Measurements from ENCODE around the gene CACNG3. TPM values are rescaled to one million over a fixed set of nuclear protein-coding genes. Genes with fewer than 3 reads are reported as not detected.

CACNG3 gene
- total and polyA plus RNA-seq, 2 of the 13 experiments (the other 11 are each of a cell fraction or from before 2014, with no cell fraction given) = not detected

DNA sequence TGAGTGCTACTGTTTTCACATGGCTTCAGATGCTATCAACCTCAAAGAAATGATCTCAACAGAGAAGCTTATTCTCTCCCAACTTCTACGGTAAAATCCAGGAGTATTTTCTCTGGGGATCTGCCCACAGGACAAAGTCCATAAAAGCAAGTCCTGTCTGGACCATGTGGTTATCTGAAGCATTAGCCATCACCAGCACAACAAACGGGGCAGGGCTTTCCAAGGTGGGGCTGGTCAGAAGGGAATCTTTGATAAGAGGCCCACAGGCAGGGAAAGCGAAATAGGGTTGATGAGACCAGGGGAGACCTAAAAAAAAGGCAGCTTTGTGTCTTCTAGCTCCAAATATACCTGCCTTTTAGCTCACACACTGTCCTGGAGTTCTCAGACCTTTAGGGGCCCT is 38.7 kb upstream of the CACNG3 start (continued):
- TF ChIP-seq, protein P1, sequence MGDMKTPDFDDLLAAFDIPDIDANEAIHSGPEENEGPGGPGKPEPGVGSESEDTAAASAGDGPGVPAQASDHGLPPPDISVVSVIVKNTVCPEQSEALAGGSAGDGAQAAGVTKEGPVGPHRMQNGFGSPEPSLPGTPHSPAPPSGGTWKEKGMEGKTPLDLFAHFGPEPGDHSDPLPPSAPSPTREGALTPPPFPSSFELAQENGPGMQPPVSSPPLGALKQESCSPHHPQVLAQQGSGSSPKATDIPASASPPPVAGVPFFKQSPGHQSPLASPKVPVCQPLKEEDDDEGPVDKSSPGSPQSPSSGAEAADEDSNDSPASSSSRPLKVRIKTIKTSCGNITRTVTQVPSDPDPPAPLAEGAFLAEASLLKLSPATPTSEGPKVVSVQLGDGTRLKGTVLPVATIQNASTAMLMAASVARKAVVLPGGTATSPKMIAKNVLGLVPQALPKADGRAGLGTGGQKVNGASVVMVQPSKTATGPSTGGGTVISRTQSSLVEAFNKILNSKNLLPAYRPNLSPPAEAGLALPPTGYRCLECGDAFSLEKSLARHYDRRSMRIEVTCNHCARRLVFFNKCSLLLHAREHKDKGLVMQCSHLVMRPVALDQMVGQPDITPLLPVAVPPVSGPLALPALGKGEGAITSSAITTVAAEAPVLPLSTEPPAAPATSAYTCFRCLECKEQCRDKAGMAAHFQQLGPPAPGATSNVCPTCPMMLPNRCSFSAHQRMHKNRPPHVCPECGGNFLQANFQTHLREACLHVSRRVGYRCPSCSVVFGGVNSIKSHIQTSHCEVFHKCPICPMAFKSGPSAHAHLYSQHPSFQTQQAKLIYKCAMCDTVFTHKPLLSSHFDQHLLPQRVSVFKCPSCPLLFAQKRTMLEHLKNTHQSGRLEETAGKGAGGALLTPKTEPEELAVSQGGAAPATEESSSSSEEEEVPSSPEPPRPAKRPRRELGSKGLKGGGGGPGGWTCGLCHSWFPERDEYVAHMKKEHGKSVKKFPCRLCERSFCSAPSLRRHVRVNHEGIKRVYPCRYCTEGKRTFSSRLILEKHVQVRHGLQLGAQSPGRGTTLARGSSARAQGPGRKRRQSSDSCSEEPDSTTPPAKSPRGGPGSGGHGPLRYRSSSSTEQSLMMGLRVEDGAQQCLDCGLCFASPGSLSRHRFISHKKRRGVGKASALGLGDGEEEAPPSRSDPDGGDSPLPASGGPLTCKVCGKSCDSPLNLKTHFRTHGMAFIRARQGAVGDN (CRISPR knock-in tag; IDR thresholded peaks at IDR 0.05) = no peak
- TF ChIP-seq, protein P2, sequence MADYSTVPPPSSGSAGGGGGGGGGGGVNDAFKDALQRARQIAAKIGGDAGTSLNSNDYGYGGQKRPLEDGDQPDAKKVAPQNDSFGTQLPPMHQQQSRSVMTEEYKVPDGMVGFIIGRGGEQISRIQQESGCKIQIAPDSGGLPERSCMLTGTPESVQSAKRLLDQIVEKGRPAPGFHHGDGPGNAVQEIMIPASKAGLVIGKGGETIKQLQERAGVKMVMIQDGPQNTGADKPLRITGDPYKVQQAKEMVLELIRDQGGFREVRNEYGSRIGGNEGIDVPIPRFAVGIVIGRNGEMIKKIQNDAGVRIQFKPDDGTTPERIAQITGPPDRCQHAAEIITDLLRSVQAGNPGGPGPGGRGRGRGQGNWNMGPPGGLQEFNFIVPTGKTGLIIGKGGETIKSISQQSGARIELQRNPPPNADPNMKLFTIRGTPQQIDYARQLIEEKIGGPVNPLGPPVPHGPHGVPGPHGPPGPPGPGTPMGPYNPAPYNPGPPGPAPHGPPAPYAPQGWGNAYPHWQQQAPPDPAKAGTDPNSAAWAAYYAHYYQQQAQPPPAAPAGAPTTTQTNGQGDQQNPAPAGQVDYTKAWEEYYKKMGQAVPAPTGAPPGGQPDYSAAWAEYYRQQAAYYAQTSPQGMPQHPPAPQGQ (CRISPR knock-in tag; IDR thresholded peaks at IDR 0.05; ENCODE audit: borderline replicate concordance) = no peak
- TF ChIP-seq FOXM1 (CRISPR knock-in tag; IDR thresholded peaks at IDR 0.05) (no peak), ZNF782 (CRISPR knock-in tag; IDR thresholded peaks at IDR 0.05; ENCODE audit: borderline replicate concordance) (no peak), ZNF432 (CRISPR knock-in tag; IDR thresholded peaks at IDR 0.05; ENCODE audit: borderline replicate concordance) (no peak), ZNF567 (CRISPR knock-in tag; IDR thresholded peaks at IDR 0.05; ENCODE audit: borderline replicate concordance) (no peak), SOX6 (IDR thresholded peaks at IDR 0.05) (no peak), SOX6 (CRISPR knock-in tag; IDR thresholded peaks at IDR 0.05) (no peak), ZSCAN21 (CRISPR knock-in tag; IDR thresholded peaks at IDR 0.05; ENCODE audit: borderline replicate concordance) (no peak), ELF4 (CRISPR knock-in tag; IDR thresholded peaks at IDR 0.05; ENCODE audit: borderline replicate concordance) (no peak), RBM39 (IDR thresholded peaks at IDR 0.05; ENCODE audit: low read depth, low read length, poor library complexity, severe bottlenecking) (no peak)
- TF ChIP-seq, protein P3, sequence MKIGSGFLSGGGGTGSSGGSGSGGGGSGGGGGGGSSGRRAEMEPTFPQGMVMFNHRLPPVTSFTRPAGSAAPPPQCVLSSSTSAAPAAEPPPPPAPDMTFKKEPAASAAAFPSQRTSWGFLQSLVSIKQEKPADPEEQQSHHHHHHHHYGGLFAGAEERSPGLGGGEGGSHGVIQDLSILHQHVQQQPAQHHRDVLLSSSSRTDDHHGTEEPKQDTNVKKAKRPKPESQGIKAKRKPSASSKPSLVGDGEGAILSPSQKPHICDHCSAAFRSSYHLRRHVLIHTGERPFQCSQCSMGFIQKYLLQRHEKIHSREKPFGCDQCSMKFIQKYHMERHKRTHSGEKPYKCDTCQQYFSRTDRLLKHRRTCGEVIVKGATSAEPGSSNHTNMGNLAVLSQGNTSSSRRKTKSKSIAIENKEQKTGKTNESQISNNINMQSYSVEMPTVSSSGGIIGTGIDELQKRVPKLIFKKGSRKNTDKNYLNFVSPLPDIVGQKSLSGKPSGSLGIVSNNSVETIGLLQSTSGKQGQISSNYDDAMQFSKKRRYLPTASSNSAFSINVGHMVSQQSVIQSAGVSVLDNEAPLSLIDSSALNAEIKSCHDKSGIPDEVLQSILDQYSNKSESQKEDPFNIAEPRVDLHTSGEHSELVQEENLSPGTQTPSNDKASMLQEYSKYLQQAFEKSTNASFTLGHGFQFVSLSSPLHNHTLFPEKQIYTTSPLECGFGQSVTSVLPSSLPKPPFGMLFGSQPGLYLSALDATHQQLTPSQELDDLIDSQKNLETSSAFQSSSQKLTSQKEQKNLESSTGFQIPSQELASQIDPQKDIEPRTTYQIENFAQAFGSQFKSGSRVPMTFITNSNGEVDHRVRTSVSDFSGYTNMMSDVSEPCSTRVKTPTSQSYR (CRISPR knock-in tag; IDR thresholded peaks at IDR 0.05; ENCODE audit: borderline replicate concordance) = no peak
- TF ChIP-seq, protein P4, sequence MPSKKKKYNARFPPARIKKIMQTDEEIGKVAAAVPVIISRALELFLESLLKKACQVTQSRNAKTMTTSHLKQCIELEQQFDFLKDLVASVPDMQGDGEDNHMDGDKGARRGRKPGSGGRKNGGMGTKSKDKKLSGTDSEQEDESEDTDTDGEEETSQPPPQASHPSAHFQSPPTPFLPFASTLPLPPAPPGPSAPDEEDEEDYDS (CRISPR knock-in tag; IDR thresholded peaks at IDR 0.05) = no peak
- TF ChIP-seq, protein P5, sequence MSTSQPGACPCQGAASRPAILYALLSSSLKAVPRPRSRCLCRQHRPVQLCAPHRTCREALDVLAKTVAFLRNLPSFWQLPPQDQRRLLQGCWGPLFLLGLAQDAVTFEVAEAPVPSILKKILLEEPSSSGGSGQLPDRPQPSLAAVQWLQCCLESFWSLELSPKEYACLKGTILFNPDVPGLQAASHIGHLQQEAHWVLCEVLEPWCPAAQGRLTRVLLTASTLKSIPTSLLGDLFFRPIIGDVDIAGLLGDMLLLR (CRISPR knock-in tag; IDR thresholded peaks at IDR 0.05) = no peak
- TF ChIP-seq, protein P6, sequence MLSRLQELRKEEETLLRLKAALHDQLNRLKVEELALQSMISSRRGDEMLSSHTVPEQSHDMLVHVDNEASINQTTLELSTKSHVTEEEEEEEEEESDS (CRISPR knock-in tag; IDR thresholded peaks at IDR 0.05; ENCODE audit: borderline replicate concordance) = no peak
- TF ChIP-seq, protein P7, sequence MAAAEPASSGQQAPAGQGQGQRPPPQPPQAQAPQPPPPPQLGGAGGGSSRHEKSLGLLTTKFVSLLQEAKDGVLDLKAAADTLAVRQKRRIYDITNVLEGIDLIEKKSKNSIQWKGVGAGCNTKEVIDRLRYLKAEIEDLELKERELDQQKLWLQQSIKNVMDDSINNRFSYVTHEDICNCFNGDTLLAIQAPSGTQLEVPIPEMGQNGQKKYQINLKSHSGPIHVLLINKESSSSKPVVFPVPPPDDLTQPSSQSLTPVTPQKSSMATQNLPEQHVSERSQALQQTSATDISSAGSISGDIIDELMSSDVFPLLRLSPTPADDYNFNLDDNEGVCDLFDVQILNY (CRISPR knock-in tag; conservative IDR thresholded peaks at IDR 0.05) = no peak
